GM12872 (cell line): ENCODE results near the gene DCUN1D4.

Experiments
- CTCF ChIP-seq: IDR thresholded peaks from 3 replicates; pipeline ENCODE4 v1.5.1; 2011; ENCODE audit warnings: low read depth, mild to moderate bottlenecking, low read length, moderate library complexity; ENCODE audit not compliant: insufficient read depth

Gene DCUN1D4

GRCh38 chr4:51925307-51925706, 82.4 kb downstream of the DCUN1D4 start:
- no peak for TF ChIP-seq CTCF

- no peak for TF ChIP-seq CTCF
Observed at GRCh38 chr4:51930557-51930956, 87.6 kb downstream of the DCUN1D4 start.

GRCh38 chr4:51931461-51931860, 88.5 kb downstream of the DCUN1D4 start:
- TF ChIP-seq CTCF: no peak

- no peak for TF ChIP-seq CTCF
Observed at GRCh38 chr4:51932261-51932660, 89.3 kb downstream of the DCUN1D4 start.

GRCh38 chr4:51932684-51933083, 89.7 kb downstream of the DCUN1D4 start:
- TF ChIP-seq CTCF: no peak

GRCh38 chr4:51942108-51942832, 99.3 kb downstream of the DCUN1D4 start:
- no peak for TF ChIP-seq CTCF

GRCh38 chr4:51942833-51943215, 99.9 kb downstream of the DCUN1D4 start:
- no peak for TF ChIP-seq CTCF
